NB4 (cell line): ENCODE data around the gene EFCAB6.

ENCODE experiments used
- DNase-seq: peaks from one replicate; pipeline ENCODE4 v3.0.0; 2010; ENCODE audit warnings: low read depth
- H3K4me3 ChIP-seq: one replicate; pipeline ENCODE4 v1.5.1; 2011; ENCODE audit warnings: mild to moderate bottlenecking, low read depth, low read length, moderate library complexity
- MAX ChIP-seq: IDR thresholded peaks from 2 replicates; pipeline ENCODE4 v1.6.1; 2011; ENCODE audit warnings: low read depth, low read length
- MYC ChIP-seq: IDR thresholded peaks from 2 replicates; pipeline ENCODE4 v1.6.1; 2011; ENCODE audit warnings: low read depth, low read length
- POLR2A ChIP-seq: IDR thresholded peaks from 2 replicates; pipeline ENCODE4 v1.6.1; 2011; ENCODE audit warnings: mild to moderate bottlenecking; ENCODE audit not compliant: insufficient read length; ENCODE audit errors: extremely low read depth

The EFCAB6 gene

DNA sequence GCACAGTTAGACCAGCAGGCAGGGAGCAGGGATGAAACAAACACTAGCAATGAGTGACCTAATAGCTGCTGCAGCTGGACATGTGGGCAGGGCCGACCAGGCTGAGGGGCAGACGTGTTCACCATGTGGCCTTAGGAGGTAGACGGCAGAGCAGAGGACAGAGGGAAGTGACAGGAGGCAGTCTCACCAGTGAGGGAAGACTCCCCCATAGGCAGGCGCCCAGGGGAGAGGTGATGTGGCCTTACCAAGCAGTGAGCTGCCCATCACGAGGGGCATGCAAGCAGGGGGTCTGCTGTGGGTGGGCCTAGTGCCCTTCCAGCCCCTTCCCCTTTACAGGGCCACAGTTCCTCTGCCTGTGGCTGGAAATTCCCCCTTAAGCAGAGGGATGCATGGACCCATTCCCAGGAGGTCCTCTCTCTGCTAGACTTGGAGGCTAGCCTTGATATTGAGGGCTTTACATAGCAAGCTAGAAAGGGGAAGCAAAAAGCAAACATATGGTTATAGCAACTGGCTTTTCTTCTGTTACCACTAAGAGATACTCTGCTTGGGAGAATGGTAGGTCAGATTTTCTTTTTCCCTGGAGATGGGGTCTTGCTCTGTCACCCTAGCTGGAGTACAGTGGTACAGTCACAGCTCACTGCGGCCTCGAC lies 332.7 kb downstream of the EFCAB6 start:
- no peak overlapping the region for H3K4me3 ChIP-seq
- TF ChIP-seq MAX (no peak), MYC (no peak), POLR2A (no peak)

More for the DNA sequence above, 332.7 kb downstream of the EFCAB6 start:
- DNase-seq, result peak; percentile 12
